MCF 10A (cell line): ENCODE results near the gene FAHD1. TPM values are rescaled to one million over a fixed set of nuclear protein-coding genes. Genes with fewer than 3 reads are reported as not detected.
A peak's percentile ranks its signal among the peaks of the same experiment; 100 is the strongest.

Experiments used
- BruUV-seq: library from RNA; stranded (reverse); fragments of 400-500 nt; replicated peaks from 2 replicates; lab custom pipeline; 2021; lab: Mats Ljungman, UMichigan
- CTCF ChIA-PET: fragments of 300-600 bp; sonication (Branson Sonifier 250); formaldehyde crosslinking; extraction: SDS; loops from one replicate; lab custom pipeline; 2021; ENCODE audit warnings: antibody characterized with exemption, inconsistent platforms; lab: Yijun Ruan, JAX
- POLR2A ChIA-PET: fragments of 300-600, 350-650 bp; sonication (Branson Sonifier 250); formaldehyde crosslinking; extraction: SDS; loops from one replicate; lab custom pipeline; 2020; ENCODE audit warnings: antibody characterized with exemption, inconsistent platforms; lab: Yijun Ruan, JAX
- DNase-seq: peaks from one replicate; pipeline ENCODE4 v3.0.0-alpha.2; 2018; ENCODE audit not compliant: unreplicated experiment
- H3K27ac Mint-ChIP-seq: one replicate; pipeline ENCODE4 v1.8.0; 2022; ENCODE audit warnings: mild to moderate bottlenecking, low read depth, mixed read lengths; ENCODE audit not compliant: unreplicated experiment
- H3K27me3 Mint-ChIP-seq: one replicate; pipeline ENCODE4 v1.8.0; 2022; ENCODE audit warnings: mixed read lengths; ENCODE audit not compliant: insufficient read depth, unreplicated experiment
- H3K36me3 Mint-ChIP-seq: one replicate; pipeline ENCODE4 v1.8.0; 2022; ENCODE audit warnings: mild to moderate bottlenecking, moderate library complexity, mixed read lengths; ENCODE audit not compliant: insufficient read depth, unreplicated experiment
- H3K4me1 Mint-ChIP-seq: one replicate; pipeline ENCODE4 v1.8.0; 2022; ENCODE audit warnings: mixed read lengths; ENCODE audit not compliant: insufficient read depth, unreplicated experiment
- H3K4me3 Mint-ChIP-seq: one replicate; pipeline ENCODE4 v1.8.0; 2022; ENCODE audit warnings: mild to moderate bottlenecking, moderate library complexity, mixed read lengths; ENCODE audit not compliant: unreplicated experiment
- H3K9me3 Mint-ChIP-seq: one replicate; pipeline ENCODE4 v1.8.0; 2022; ENCODE audit warnings: mixed read lengths; ENCODE audit not compliant: unreplicated experiment
- CTCF ChIP-seq: fragments of 200-600 bp; IDR thresholded peaks from one replicate; pipeline ENCODE4 v1.8.0; 2022; ENCODE audit warnings: antibody characterized with exemption, mild to moderate bottlenecking; ENCODE audit not compliant: unreplicated experiment
- intact Hi-C: fragments of 100-400 bp; cut with micrococcal nuclease; formaldehyde crosslinking; loops from 2 replicates; pipeline ENCODE4 v1.14.1; 2022
- total RNA-seq: library from RNA; stranded (reverse); gene quantifications from 2 replicates; pipeline ENCODE4 v1.2.3, GENCODE V29; 2022

FAHD1 gene
- total RNA-seq, 1 experiment from 2014 or later = 21.4 TPM

- POLR2A ChIA-PET = interaction anchor here (0.6 to 6.1 kb wide), 40 partner anchors 10 to 1812 kb away, joined by 3 to 137 read pairs (median 6); partner anchors contain the start of genes CRAMP1, EME2, FAHD1 and HAGH
- no TSS peak for BruUV-seq
- no peaks in the 10 kb centered on the region for H3K27me3 Mint-ChIP-seq
- H3K36me3 Mint-ChIP-seq = peaks cover 58% of the 10 kb centered on the region
- no peaks in the 10 kb centered on the region for H3K9me3 Mint-ChIP-seq
- H3K4me3 Mint-ChIP-seq = peak overlapping the region; percentile 88
- peak overlapping the region; percentile 78 for H3K27ac Mint-ChIP-seq
- intact Hi-C loops = no loop called here
- TF ChIP-seq CTCF = no peak
- CTCF ChIA-PET = interaction anchor here (0.6 kb wide), 1 partner anchor 463 kb away, joined by 4 read pairs; no protein-coding TSS in a partner anchor
- H3K4me1 Mint-ChIP-seq = peaks cover 9% of the 10 kb centered on the region
- DNase-seq = no peak
Observed at GRCh38 chr16:1781758-1782407, 45.1 kb upstream of the FAHD1 start.

GRCh38 chr16:1782408-1783264, 44.4 kb upstream of the FAHD1 start, which contains the start of the genes NUBP2 and SPSB3:
Gene NUBP2, plus strand, starts transcription at chr16:1782960. Its CDS starts 61 bp downstream, at chr16:1783021.
Gene SPSB3, minus strand, starts transcription at chr16:1782571. Its CDS starts 1,088 bp downstream, at chr16:1781483.
- BruUV-seq = no TSS peak

GRCh38 chr16:1784977-1785845, 41.8 kb upstream of the FAHD1 start:
- CTCF ChIA-PET = interaction anchor here (1.0 kb wide), 1 partner anchor 99 kb away, joined by 3 read pairs; no protein-coding TSS in a partner anchor
- DNase-seq = no peak
- H3K9me3 Mint-ChIP-seq = no peaks in the 10 kb centered on the region
- H3K27me3 Mint-ChIP-seq = no peaks in the 10 kb centered on the region
- intact Hi-C loops = no loop called here
- peak overlapping the region; percentile 64 for H3K4me3 Mint-ChIP-seq
- TF ChIP-seq CTCF = no peak
- POLR2A ChIA-PET = interaction anchor here (0.6 kb wide), 1 partner anchor 117 kb away, joined by 3 read pairs; no protein-coding TSS in a partner anchor
- H3K4me1 Mint-ChIP-seq = peaks cover 9% of the 10 kb centered on the region
- peaks cover 33% of the 10 kb centered on the region for H3K36me3 Mint-ChIP-seq
- BruUV-seq = no TSS peak
- H3K27ac Mint-ChIP-seq = no peak overlapping the region

More at GRCh38 chr16:1782408-1783264, 44.4 kb upstream of the FAHD1 start, which contains the start of the genes NUBP2 and SPSB3:
- ChIA-PET POLR2A (interaction anchor here (0.6 to 6.1 kb wide), 48 partner anchors 9 to 1811 kb away, joined by 3 to 137 read pairs (median 6); partner anchors contain the start of genes CRAMP1, EME2, FAHD1 and HAGH), CTCF (interaction anchor here (0.6 to 0.7 kb wide), 5 partner anchors 9 to 483 kb away, joined by 3 to 4 read pairs (median 3); no protein-coding TSS in a partner anchor)
- Mint-ChIP-seq H3K27ac (peak within 1 kb of the TSS; percentile 78), H3K4me1 (peaks cover 9% of the 10 kb centered on the region), H3K9me3 (no peaks in the 10 kb centered on the region), H3K36me3 (peaks cover 56% of the 10 kb centered on the region), H3K27me3 (no peaks in the 10 kb centered on the region), H3K4me3 (peak within 1 kb of the TSS; percentile 88)
- no peak for TF ChIP-seq CTCF
- intact Hi-C loops = no loop called here
- DNase-seq = peak; percentile 100
